ENCODE results near the gene GRIA4. TPM values are rescaled to one million over a fixed set of nuclear protein-coding genes. Genes with fewer than 3 reads are reported as not detected.
"Not testable (repeated sequence)": the region's sequence is repeated elsewhere in the genome, so short reads cannot be mapped to it uniquely, and the experiment has no call there.

GRIA4 gene
- total RNA-seq, 5 donors from 2014 or later (not counting 1 experiment from before 2014, with no cell fraction given), result 0.09 TPM; not detected in 4

DNA sequence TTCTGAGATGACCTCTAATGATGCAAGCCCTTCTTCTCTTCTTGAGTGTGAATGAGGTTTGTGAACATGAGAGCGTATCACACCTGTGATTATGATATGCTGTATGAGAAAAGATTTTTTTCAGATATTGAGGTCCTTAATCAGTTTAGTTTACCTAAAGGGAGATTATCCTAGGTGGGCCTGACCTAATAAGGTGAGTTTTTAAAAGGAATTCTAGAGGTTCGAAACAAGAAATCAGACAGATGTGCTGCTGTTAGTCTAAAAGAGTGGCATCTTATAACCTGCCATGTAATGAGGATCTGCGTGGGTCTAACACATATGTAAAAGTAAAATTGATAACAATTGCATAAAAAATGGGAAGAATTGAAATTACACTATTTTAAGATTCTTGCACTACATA, 378.3 kb downstream of the GRIA4 start:
- DNase-seq, result no peak
- ATAC-seq (replicated peaks in 1 of 4), result no peak
- Histone ChIP-seq H3K4me3 (ENCODE audit: control insufficient read depth in 1 of 2, extremely low read depth in 1 of 2, low read length in 1 of 2) (no peak overlapping the region), H3K36me3 (ENCODE audit: control insufficient read depth in 2 of 2, extremely low read depth in 1 of 2, insufficient read depth in 1 of 2, low read length in 1 of 2) (no peaks in the 10 kb centered on the region), H3K27me3 (replicated peaks in 1 of 2; ENCODE audit: control insufficient read depth in 2 of 2, extremely low read depth in 1 of 2, insufficient read depth in 2 of 2, low read length in 1 of 2) (no peaks in the 10 kb centered on the region), H3K4me1 (ENCODE audit: control insufficient read depth in 1 of 2, extremely low read depth in 1 of 2, insufficient read depth in 2 of 2, low read length in 2 of 2) (no peaks in the 10 kb centered on the region), H3K9me3 (no peaks in the 10 kb centered on the region), H3K27ac (ENCODE audit: low read length) (no peak overlapping the region)
- H3K4me3 Mint-ChIP-seq, result no peak overlapping the region
- no peaks in the 10 kb centered on the region for H3K27me3 Mint-ChIP-seq
- ChIA-PET POLR2A (no interaction called here), CTCF (no interaction called here)
- peaks cover 8% of the 10 kb centered on the region for H3K36me3 Mint-ChIP-seq
- WGBS (ENCODE audit: insufficient coverage), result no CpG with 5 or more reads among the region's 3 CpGs
- H3K9me3 Mint-ChIP-seq, result peaks cover 0 to 4% (median 4%) of the 10 kb centered on the region in 3 donors
- H3K4me1 Mint-ChIP-seq, result no peaks in the 10 kb centered on the region
- H3K27ac Mint-ChIP-seq, result no peak overlapping the region

DNA sequence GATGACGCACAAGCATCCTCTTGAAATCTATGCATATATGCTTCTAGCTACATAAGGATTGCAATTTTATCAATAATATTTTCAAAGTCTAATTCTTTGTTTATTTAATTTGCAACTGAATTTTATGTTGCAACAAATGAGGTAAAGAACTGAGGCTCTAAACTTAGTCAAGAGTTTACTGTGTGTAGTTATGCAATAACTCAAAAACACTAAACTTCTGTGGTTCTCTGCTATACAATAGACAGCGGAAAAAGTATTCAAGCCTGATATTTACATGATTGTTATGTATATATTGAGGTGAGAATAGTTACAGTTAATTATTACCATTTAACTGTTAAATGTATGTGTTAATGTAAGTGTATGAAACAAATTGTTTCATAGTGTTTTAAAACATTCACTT, 379.3 kb downstream of the GRIA4 start:
- DNase-seq, result no peak
- H3K4me3 Mint-ChIP-seq, result no peak overlapping the region
- CTCF ChIA-PET, result no interaction called here
- no CpG with 5 or more reads among the region's 2 CpGs for WGBS (ENCODE audit: insufficient coverage)
- POLR2A ChIA-PET, result no interaction called here
- no peaks in the 10 kb centered on the region for H3K27me3 Mint-ChIP-seq
- Histone ChIP-seq H3K4me3 (ENCODE audit: control insufficient read depth in 1 of 2, extremely low read depth in 1 of 2, low read length in 1 of 2) (no peak overlapping the region), H3K27ac (ENCODE audit: low read length) (no peak overlapping the region), H3K27me3 (replicated peaks in 1 of 2; ENCODE audit: control insufficient read depth in 2 of 2, extremely low read depth in 1 of 2, insufficient read depth in 2 of 2, low read length in 1 of 2) (no peaks in the 10 kb centered on the region), H3K4me1 (ENCODE audit: control insufficient read depth in 1 of 2, extremely low read depth in 1 of 2, insufficient read depth in 2 of 2, low read length in 2 of 2) (no peaks in the 10 kb centered on the region), H3K9me3 (peaks cover 1% of the 10 kb centered on the region), H3K36me3 (ENCODE audit: control insufficient read depth in 2 of 2, extremely low read depth in 1 of 2, insufficient read depth in 1 of 2, low read length in 1 of 2) (peaks cover 0 to 1% of the 10 kb centered on the region in 2 donors)
- no peaks in the 10 kb centered on the region for H3K4me1 Mint-ChIP-seq
- peaks cover 16% of the 10 kb centered on the region for H3K36me3 Mint-ChIP-seq
- H3K27ac Mint-ChIP-seq, result no peak overlapping the region
- peaks cover 3 to 12% (median 8%) of the 10 kb centered on the region in 3 donors for H3K9me3 Mint-ChIP-seq
- no peak for ATAC-seq (replicated peaks in 1 of 4)

DNA sequence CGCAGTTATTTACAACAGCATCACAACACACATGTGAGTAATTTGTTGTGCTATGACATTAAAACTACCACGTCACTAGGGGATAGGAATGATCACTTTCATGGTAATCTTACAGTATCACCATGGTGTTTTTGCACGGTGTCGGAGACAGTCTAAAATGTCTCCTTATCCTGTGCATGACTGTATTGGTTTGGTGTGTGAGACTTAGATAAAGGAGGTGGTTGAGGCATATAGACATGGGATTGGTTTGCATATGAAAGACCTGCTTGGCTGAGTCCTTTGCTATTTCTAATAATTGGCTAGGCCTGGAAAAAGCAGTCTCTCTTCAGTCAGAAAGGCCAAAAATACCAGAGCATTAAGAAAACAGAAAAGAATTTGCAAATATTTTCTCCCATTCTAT, 382.0 kb downstream of the GRIA4 start:
- peaks cover 41% of the 10 kb centered on the region for H3K36me3 Mint-ChIP-seq

DNA sequence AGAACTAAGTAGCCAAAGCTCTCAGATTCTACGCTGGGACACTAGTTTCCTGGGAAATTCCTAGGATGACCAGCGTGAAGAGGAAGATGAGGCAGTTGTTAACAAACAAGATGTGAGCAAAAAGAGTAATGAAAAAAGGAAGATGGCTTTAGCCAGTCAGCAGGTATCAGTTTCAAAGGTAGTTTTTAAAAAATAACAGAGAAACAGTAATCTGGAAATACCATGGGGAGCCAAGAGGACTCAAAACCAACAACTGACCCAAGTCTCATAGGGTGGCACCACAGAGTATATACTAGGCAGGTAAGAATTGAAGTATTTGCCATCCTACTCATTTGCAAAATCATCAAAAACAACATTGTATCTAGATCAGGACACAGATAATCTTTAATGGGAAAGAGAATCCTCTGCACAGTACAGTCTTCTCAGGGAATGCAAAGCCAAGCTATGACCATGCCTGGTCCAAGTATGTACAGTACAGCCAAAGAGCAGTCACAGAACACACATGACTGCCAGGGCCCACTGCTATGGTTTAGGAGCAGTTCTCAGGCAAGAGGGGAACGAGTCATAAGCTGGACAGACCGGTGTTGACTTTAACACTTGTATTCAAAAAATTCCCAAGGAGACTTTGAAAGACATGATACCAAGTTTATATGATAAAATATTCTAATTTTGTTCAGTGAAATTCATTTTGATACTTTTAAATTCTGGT, 391.6 kb downstream of the GRIA4 start:
- ChIA-PET CTCF (no interaction called here), POLR2A (no interaction called here)
- Mint-ChIP-seq H3K27me3 (no peaks in the 10 kb centered on the region), H3K36me3 (peaks cover 80% of the 10 kb centered on the region), H3K27ac (no peak overlapping the region), H3K4me1 (peaks cover 7 to 14% (median 8%) of the 10 kb centered on the region in 3 donors), H3K9me3 (peaks cover 15 to 26% (median 25%) of the 10 kb centered on the region in 3 donors), H3K4me3 (no peak overlapping the region)
- peaks cover 0 to 8% of the 10 kb centered on the region in 2 donors for H3K36me3 ChIP-seq (ENCODE audit: control insufficient read depth in 2 of 2, extremely low read depth in 1 of 2, insufficient read depth in 1 of 2, low read length in 1 of 2)
- no peak overlapping the region for H3K4me3 ChIP-seq (ENCODE audit: control insufficient read depth in 1 of 2, extremely low read depth in 1 of 2, low read length in 1 of 2)
- no peaks in the 10 kb centered on the region for H3K4me1 ChIP-seq (ENCODE audit: control insufficient read depth in 1 of 2, extremely low read depth in 1 of 2, insufficient read depth in 2 of 2, low read length in 2 of 2)
- H3K9me3 ChIP-seq, result no peaks in the 10 kb centered on the region
- H3K27ac ChIP-seq (ENCODE audit: low read length), result no peak overlapping the region
- no peaks in the 10 kb centered on the region for H3K27me3 ChIP-seq (replicated peaks in 1 of 2; ENCODE audit: control insufficient read depth in 2 of 2, extremely low read depth in 1 of 2, insufficient read depth in 2 of 2, low read length in 1 of 2)
- 92% methylated on average over 2 of the region's 4 CpGs for WGBS (ENCODE audit: insufficient coverage)
- ATAC-seq (replicated peaks in 1 of 4), result no peak
- no peak for DNase-seq

More for the DNA sequence above, 382.0 kb downstream of the GRIA4 start:
- WGBS (ENCODE audit: insufficient coverage), result 100% methylated on average over 3 of the region's 4 CpGs
- Histone ChIP-seq H3K9me3 (peaks cover 2% of the 10 kb centered on the region), H3K27me3 (replicated peaks in 1 of 2; ENCODE audit: control insufficient read depth in 2 of 2, extremely low read depth in 1 of 2, insufficient read depth in 2 of 2, low read length in 1 of 2) (no peaks in the 10 kb centered on the region), H3K4me3 (ENCODE audit: control insufficient read depth in 1 of 2, extremely low read depth in 1 of 2, low read length in 1 of 2) (no peak overlapping the region), H3K27ac (ENCODE audit: low read length) (no peak overlapping the region), H3K4me1 (ENCODE audit: control insufficient read depth in 1 of 2, extremely low read depth in 1 of 2, insufficient read depth in 2 of 2, low read length in 2 of 2) (no peaks in the 10 kb centered on the region), H3K36me3 (ENCODE audit: control insufficient read depth in 2 of 2, extremely low read depth in 1 of 2, insufficient read depth in 1 of 2, low read length in 1 of 2) (peaks cover 5 to 11% of the 10 kb centered on the region in 2 donors)
- CTCF ChIA-PET, result no interaction called here
- no peak for ATAC-seq (replicated peaks in 1 of 4)
- DNase-seq, result no peak
- POLR2A ChIA-PET, result no interaction called here
- Mint-ChIP-seq H3K27me3 (no peaks in the 10 kb centered on the region), H3K27ac (no peak overlapping the region), H3K4me1 (no peaks in the 10 kb centered on the region), H3K9me3 (peaks cover 4 to 14% (median 9%) of the 10 kb centered on the region in 3 donors), H3K4me3 (no peak overlapping the region)

DNA sequence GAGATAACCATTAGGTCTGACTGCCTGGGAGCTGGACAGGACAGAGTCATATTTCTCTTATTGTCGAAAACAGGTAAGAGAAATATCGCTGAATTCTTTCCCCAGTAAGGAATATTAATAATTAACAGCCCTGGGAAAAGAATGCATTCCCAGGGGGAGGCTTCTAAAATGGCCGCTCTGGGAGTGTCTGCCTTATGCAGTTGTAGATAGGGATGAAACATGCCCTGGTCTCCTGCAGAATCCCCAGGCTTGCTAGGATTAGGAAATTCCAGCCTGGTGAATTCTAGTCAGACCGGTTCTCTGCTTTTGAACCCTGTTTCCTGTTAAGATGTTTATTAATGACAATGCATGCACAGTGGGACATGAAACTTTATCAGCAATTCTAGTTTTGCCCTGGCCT, 393.2 kb downstream of the GRIA4 start:
- H3K27ac ChIP-seq (ENCODE audit: low read length); H3K4me3 Mint-ChIP-seq; H3K27me3 Mint-ChIP-seq; POLR2A ChIA-PET; H3K4me1 ChIP-seq (ENCODE audit: control insufficient read depth in 1 of 2, extremely low read depth in 1 of 2, insufficient read depth in 2 of 2, low read length in 2 of 2); H3K27me3 ChIP-seq (replicated peaks in 1 of 2; ENCODE audit: control insufficient read depth in 2 of 2, extremely low read depth in 1 of 2, insufficient read depth in 2 of 2, low read length in 1 of 2); H3K4me3 ChIP-seq (ENCODE audit: control insufficient read depth in 1 of 2, extremely low read depth in 1 of 2, low read length in 1 of 2); H3K27ac Mint-ChIP-seq; DNase-seq; H3K9me3 ChIP-seq; CTCF ChIA-PET; ATAC-seq (replicated peaks in 1 of 4): not testable (repeated sequence)
- H3K9me3 Mint-ChIP-seq, result peaks cover 15 to 26% (median 25%) of the 10 kb centered on the region in 3 donors
- peaks cover 10 to 18% (median 12%) of the 10 kb centered on the region in 3 donors for H3K4me1 Mint-ChIP-seq
- H3K36me3 ChIP-seq (ENCODE audit: control insufficient read depth in 2 of 2, extremely low read depth in 1 of 2, insufficient read depth in 1 of 2, low read length in 1 of 2), result peaks cover 0 to 19% of the 10 kb centered on the region in 2 donors
- WGBS (ENCODE audit: insufficient coverage), result no CpG with 5 or more reads among the region's 4 CpGs
- H3K36me3 Mint-ChIP-seq, result peaks cover 82% of the 10 kb centered on the region

DNA sequence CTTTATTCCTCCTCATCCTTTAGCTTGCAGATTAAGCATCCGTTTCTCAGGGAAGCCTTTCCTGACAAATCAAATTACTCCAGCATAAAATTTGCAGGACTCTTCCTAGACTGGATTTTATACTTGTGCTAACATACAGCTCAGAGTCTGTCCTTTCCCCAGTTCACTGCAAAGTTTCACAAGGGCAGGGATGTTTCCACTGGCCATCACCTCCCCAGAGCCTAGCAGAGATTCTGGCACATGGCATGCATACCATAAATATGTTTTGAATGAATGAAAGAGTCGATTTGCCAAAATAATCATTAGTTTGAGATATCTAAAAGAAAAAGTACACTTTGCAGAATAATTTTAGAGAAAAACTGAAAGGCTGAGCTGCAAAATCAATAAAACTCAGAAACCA, 401.6 kb downstream of the GRIA4 start:
- Histone ChIP-seq H3K4me1 (ENCODE audit: control insufficient read depth in 1 of 2, extremely low read depth in 1 of 2, insufficient read depth in 2 of 2, low read length in 2 of 2) (no peaks in the 10 kb centered on the region), H3K36me3 (ENCODE audit: control insufficient read depth in 2 of 2, extremely low read depth in 1 of 2, insufficient read depth in 1 of 2, low read length in 1 of 2) (peaks cover 0 to 34% of the 10 kb centered on the region in 2 donors), H3K27me3 (replicated peaks in 1 of 2; ENCODE audit: control insufficient read depth in 2 of 2, extremely low read depth in 1 of 2, insufficient read depth in 2 of 2, low read length in 1 of 2) (no peaks in the 10 kb centered on the region), H3K27ac (ENCODE audit: low read length) (no peak overlapping the region), H3K4me3 (ENCODE audit: control insufficient read depth in 1 of 2, extremely low read depth in 1 of 2, low read length in 1 of 2) (no peak overlapping the region), H3K9me3 (no peaks in the 10 kb centered on the region)
- ChIA-PET CTCF (no interaction called here), POLR2A (no interaction called here)
- Mint-ChIP-seq H3K4me1 (peaks cover 52 to 58% (median 56%) of the 10 kb centered on the region in 3 donors), H3K36me3 (peaks cover 61% of the 10 kb centered on the region), H3K4me3 (no peak overlapping the region), H3K9me3 (no peaks in the 10 kb centered on the region), H3K27ac (no peak overlapping the region), H3K27me3 (no peaks in the 10 kb centered on the region)
- ATAC-seq (replicated peaks in 1 of 4), result no peak
- 100% methylated on average over 1 of the region's 2 CpGs for WGBS (ENCODE audit: insufficient coverage)
- no peak for DNase-seq
